Vagina (tissue), 2 donors: ENCODE data around the gene ENTPD6. TPM values are rescaled to one million over a fixed set of nuclear protein-coding genes. Genes with fewer than 3 reads are reported as not detected.

Experiments used
- DNase-seq, 2 donors: peaks; one replicate each; pipeline ENCODE4 v3.0.0-alpha.2; 2017; ENCODE audit errors: extremely low spot score in 2 of 2
- H3K27ac ChIP-seq: fragments of 200-600 bp; sonication (generic); one replicate; pipeline ENCODE4 v1.5.1; 2019
- H3K27me3 ChIP-seq: fragments of 200-600 bp; sonication (generic); one replicate; pipeline ENCODE4 v1.5.1; 2019
- H3K36me3 ChIP-seq, 2 donors: fragments of 200-600 bp; sonication (generic); one replicate each; pipeline ENCODE4 v1.5.1; 2017 to 2019
- H3K4me1 ChIP-seq: fragments of 200-600 bp; sonication (generic); one replicate; pipeline ENCODE4 v1.5.1; 2019
- H3K4me3 ChIP-seq, 2 donors: fragments of 200-600 bp; sonication (generic); 1 replicate in 1 of 2; 2 replicates in 1 of 2; pipeline ENCODE4 v1.5.1; 2016 to 2019
- H3K9me3 ChIP-seq: fragments of 200-600 bp; sonication (generic); one replicate; pipeline ENCODE4 v1.5.1; 2019
- CTCF ChIP-seq, 3 experiments: fragments of 450-650 bp in 2 of 3; fragments of 200-600 bp in 1 of 3; sonication (generic) in 1 of 3; IDR thresholded peaks; one replicate each; pipeline ENCODE4 v1.5.1; 2017 to 2019; ENCODE audit warnings: antibody characterized with exemption in 3 of 3, mild to moderate bottlenecking in 2 of 3, moderate library complexity in 2 of 3
- POLR2A ChIP-seq, 2 donors: fragments of 450-650 bp; IDR thresholded peaks; one replicate each; pipeline ENCODE4 v1.6.1; 2017; ENCODE audit warnings: antibody characterized with exemption in 2 of 2, mild to moderate bottlenecking in 2 of 2, moderate library complexity in 2 of 2
- POLR2AphosphoS5 ChIP-seq, 2 donors: sonication (generic); formaldehyde crosslinking; IDR thresholded peaks; one replicate each; pipeline ENCODE4 v1.9.0; 2017; ENCODE audit warnings: antibody characterized with exemption in 2 of 2, mild to moderate bottlenecking in 2 of 2, low read depth in 1 of 2; ENCODE audit not compliant: insufficient read depth in 1 of 2
- intact Hi-C: fragments of 100-400 bp; cut with DNase I; formaldehyde crosslinking; loops from one replicate; pipeline ENCODE4 v1.15.1; 2023
- total RNA-seq: library from RNA; depleted of rRNA; stranded (reverse); fragments of >200 nt; gene quantifications from one replicate; pipeline ENCODE4 v1.2.3, GENCODE V29; 2016

ENTPD6 gene
- total RNA-seq, 1 donor from 2014 or later, result 51.3 TPM

DNA sequence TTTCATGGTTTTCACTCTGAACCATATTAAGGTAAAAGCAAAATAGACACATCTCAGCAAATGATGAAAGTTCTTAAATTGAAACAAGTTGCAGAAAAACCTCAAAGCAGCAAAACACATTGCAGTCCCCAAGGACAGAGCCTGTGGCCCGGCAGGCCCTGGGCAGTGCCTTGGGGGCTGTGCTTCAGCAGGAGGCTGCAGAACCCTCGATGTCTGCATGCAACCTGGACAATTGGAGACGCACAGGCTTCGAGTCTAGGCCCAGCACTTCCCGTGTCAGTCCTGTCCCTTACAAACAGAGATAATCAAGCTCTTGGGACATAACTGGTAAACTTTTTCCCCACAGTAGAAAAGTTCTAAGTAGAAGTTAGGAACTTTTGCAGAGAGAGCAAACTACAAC, 61.6 kb downstream of the ENTPD6 start:
- no peaks in the 10 kb centered on the region for H3K27me3 ChIP-seq
- H3K4me1 ChIP-seq, result peaks cover 40% of the 10 kb centered on the region
- intact Hi-C loops, result no loop called here
- H3K9me3 ChIP-seq, result no peaks in the 10 kb centered on the region
- H3K36me3 ChIP-seq, result peaks cover 0 to 18% of the 10 kb centered on the region in 2 donors
- no peak overlapping the region for H3K27ac ChIP-seq
- TF ChIP-seq POLR2A (IDR thresholded peaks at IDR 0.05), result no peak
- TF ChIP-seq POLR2AphosphoS5 (IDR thresholded peaks at IDR 0.05; ENCODE audit: insufficient read depth in 1 of 2, low read depth in 1 of 2), result no peak
- no peak for TF ChIP-seq CTCF (IDR thresholded peaks at IDR 0.05)
- DNase-seq, result no peak
- H3K4me3 ChIP-seq, result no peak overlapping the region

- no peak overlapping the region for H3K27ac ChIP-seq
- peaks cover 0 to 18% of the 10 kb centered on the region in 2 donors for H3K36me3 ChIP-seq
- no peaks in the 10 kb centered on the region for H3K27me3 ChIP-seq
- intact Hi-C loops, result no loop called here
- H3K4me1 ChIP-seq, result peaks cover 34% of the 10 kb centered on the region
- H3K4me3 ChIP-seq, result no peak overlapping the region
- no peaks in the 10 kb centered on the region for H3K9me3 ChIP-seq
- no peak for DNase-seq
- TF ChIP-seq CTCF (IDR thresholded peaks at IDR 0.05), result no peak
- TF ChIP-seq POLR2AphosphoS5 (IDR thresholded peaks at IDR 0.05; ENCODE audit: insufficient read depth in 1 of 2, low read depth in 1 of 2), result no peak
- TF ChIP-seq POLR2A (IDR thresholded peaks at IDR 0.05), result no peak
Observed at GRCh38 chr20:25257756-25258475, 62.4 kb downstream of the ENTPD6 start.

DNA sequence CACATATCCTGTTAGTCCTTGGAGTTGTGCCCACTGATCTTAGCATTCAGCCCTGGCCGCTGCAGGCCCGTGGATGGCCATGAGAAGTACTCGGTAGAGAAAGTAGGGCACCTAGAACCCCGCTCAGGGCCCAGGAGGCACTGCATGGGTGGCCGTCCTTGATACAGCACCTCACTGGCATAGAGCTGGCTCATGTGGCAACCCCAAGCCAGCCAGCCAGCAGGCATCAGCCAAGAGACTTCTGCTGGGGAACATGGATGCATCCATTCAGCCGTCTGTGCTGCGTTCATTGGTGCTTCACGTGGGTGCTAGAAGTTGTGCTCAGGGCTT, 62.9 kb downstream of the ENTPD6 start:
- Histone ChIP-seq H3K9me3 (no peaks in the 10 kb centered on the region), H3K4me1 (peaks cover 34% of the 10 kb centered on the region), H3K36me3 (peaks cover 0 to 18% of the 10 kb centered on the region in 2 donors), H3K27me3 (no peaks in the 10 kb centered on the region), H3K27ac (no peak overlapping the region), H3K4me3 (no peak overlapping the region)
- no peak for TF ChIP-seq POLR2A (IDR thresholded peaks at IDR 0.05)
- no peak for TF ChIP-seq CTCF (IDR thresholded peaks at IDR 0.05)
- no peak for TF ChIP-seq POLR2AphosphoS5 (IDR thresholded peaks at IDR 0.05; ENCODE audit: insufficient read depth in 1 of 2, low read depth in 1 of 2)
- DNase-seq, result peak in 1 of 2 donors; percentile 81
- intact Hi-C loops, result no loop called here

GRCh38 chr20:25258828-25259227, 63.3 kb downstream of the ENTPD6 start:
- TF ChIP-seq CTCF (IDR thresholded peaks at IDR 0.05) (no peak), POLR2AphosphoS5 (IDR thresholded peaks at IDR 0.05; ENCODE audit: insufficient read depth in 1 of 2, low read depth in 1 of 2) (no peak), POLR2A (IDR thresholded peaks at IDR 0.05) (no peak)
- H3K4me1 ChIP-seq, result peaks cover 34% of the 10 kb centered on the region
- no peaks in the 10 kb centered on the region for H3K27me3 ChIP-seq
- H3K27ac ChIP-seq, result no peak overlapping the region
- H3K36me3 ChIP-seq, result peaks cover 0 to 18% of the 10 kb centered on the region in 2 donors
- no peak for DNase-seq
- intact Hi-C loops, result no loop called here
- H3K9me3 ChIP-seq, result no peaks in the 10 kb centered on the region
- no peak overlapping the region for H3K4me3 ChIP-seq

- H3K4me3 ChIP-seq, result no peak overlapping the region
- no peaks in the 10 kb centered on the region for H3K27me3 ChIP-seq
- no peak for DNase-seq
- intact Hi-C loops, result no loop called here
- no peak overlapping the region for H3K27ac ChIP-seq
- H3K9me3 ChIP-seq, result no peaks in the 10 kb centered on the region
- peaks cover 34% of the 10 kb centered on the region for H3K4me1 ChIP-seq
- TF ChIP-seq POLR2AphosphoS5 (IDR thresholded peaks at IDR 0.05; ENCODE audit: insufficient read depth in 1 of 2, low read depth in 1 of 2), result no peak
- TF ChIP-seq CTCF (IDR thresholded peaks at IDR 0.05), result no peak
- no peak for TF ChIP-seq POLR2A (IDR thresholded peaks at IDR 0.05)
- H3K36me3 ChIP-seq, result peaks cover 0 to 18% of the 10 kb centered on the region in 2 donors
Observed at GRCh38 chr20:25259358-25259757, 63.8 kb downstream of the ENTPD6 start.
